ENCODE data around the gene LRRN3.

DNA sequence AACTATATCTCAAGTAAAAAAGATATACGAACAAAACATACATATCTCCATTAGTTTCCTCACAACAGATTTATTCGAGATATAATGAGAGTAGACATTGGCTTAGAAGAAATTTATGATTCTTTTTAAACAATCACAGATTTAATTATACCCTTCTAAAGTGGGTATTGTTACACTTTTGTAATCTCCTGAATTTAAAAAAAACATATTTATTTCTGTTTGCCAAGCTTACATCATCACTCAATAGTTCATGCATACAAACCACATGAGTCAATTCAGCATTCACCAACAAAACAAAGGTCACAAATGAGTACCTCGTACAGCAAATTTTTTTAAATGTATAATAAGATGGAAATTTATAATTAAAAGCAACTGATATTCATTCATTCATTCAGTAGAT, 17.6 kb downstream of the LRRN3 start:
- TF ChIP-seq, protein P1, sequence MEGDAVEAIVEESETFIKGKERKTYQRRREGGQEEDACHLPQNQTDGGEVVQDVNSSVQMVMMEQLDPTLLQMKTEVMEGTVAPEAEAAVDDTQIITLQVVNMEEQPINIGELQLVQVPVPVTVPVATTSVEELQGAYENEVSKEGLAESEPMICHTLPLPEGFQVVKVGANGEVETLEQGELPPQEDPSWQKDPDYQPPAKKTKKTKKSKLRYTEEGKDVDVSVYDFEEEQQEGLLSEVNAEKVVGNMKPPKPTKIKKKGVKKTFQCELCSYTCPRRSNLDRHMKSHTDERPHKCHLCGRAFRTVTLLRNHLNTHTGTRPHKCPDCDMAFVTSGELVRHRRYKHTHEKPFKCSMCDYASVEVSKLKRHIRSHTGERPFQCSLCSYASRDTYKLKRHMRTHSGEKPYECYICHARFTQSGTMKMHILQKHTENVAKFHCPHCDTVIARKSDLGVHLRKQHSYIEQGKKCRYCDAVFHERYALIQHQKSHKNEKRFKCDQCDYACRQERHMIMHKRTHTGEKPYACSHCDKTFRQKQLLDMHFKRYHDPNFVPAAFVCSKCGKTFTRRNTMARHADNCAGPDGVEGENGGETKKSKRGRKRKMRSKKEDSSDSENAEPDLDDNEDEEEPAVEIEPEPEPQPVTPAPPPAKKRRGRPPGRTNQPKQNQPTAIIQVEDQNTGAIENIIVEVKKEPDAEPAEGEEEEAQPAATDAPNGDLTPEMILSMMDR (conservative IDR thresholded peaks at IDR 0.05; ENCODE audit: low read length), result no peak
- no peak for TF ChIP-seq EZH2phosphoT487 (IDR thresholded peaks at IDR 0.05; ENCODE audit: borderline replicate concordance)
